ENCODE data around the gene LRRC8C. TPM values are rescaled to one million over a fixed set of nuclear protein-coding genes. Genes with fewer than 3 reads are reported as not detected.
A peak's percentile ranks its signal among the peaks of the same experiment; 100 is the strongest.

Gene LRRC8C
- total RNA-seq, 1 experiment from 2014 or later = 3.0 TPM

- peak; percentile 36 for DNase-seq (ENCODE audit: low spot score)
Measured at GRCh38 chr1:89762779-89763648, 130.1 kb downstream of the LRRC8C start.

- DNase-seq (ENCODE audit: low spot score) = no peak
Measured at GRCh38 chr1:89763649-89763986, 130.7 kb downstream of the LRRC8C start.

GRCh38 chr1:89765774-89766173, 132.9 kb downstream of the LRRC8C start:
- no peak for DNase-seq (ENCODE audit: low spot score)

GRCh38 chr1:89767618-89768017, 134.7 kb downstream of the LRRC8C start:
- no peak for DNase-seq (ENCODE audit: low spot score)

Other genes with a start within 250 kb of the LRRC8C start
- gene LRRC8B, start 108.3 kb upstream of the LRRC8C start, total RNA-seq (2014; rRNA removed; shearing (Covaris generic)) = 1.4 and 3.9 TPM in 2 replicates
- 9.8 and 17.5 TPM in 2 replicates for gene LRRC8D, start 187.9 kb downstream of the LRRC8C start, total RNA-seq (2014; rRNA removed; shearing (Covaris generic))

All from A172 (cell line).